ENCODE data around the gene CACNA1G.
A peak's percentile ranks its signal among the peaks of the same experiment; 100 is the strongest.

CACNA1G gene

DNA sequence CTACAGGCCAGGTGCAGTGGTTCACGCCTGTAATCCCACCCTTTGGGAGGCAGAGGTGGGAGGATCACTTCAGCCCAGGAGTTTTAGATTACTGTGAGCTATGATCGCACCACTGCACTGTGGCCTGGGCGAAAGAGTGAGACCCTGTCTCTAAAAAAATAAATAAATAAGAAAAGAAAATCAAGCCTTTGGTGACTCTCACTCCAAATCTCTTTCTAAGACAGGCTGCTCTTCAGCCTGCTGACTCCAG lies 75.1 kb downstream of the CACNA1G start:
- DNase-seq = no peak

GRCh38 chr17:50635982-50636803 lies 75.7 kb downstream of the CACNA1G start:
- DNase-seq = no peak

DNA sequence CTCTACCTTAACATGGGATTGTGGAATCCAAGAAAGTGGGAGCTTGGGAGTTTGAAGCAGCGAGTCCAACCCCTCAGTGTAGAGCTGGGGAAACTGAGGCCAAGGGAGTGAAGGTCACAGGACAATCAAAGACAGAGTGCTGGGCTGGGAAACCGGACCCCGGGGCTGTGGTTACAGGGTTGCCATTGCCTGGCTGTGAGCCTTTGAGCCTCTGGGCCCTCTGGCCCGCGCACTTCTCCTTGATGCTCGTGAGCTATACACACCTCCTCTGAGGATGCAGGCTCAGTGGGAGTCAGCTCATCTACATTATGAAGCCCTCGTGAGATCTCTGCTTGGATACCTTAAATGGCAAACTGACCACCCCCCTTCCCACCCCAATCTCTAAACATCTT lies 76.3 kb downstream of the CACNA1G start:
- no peak for DNase-seq

DNA sequence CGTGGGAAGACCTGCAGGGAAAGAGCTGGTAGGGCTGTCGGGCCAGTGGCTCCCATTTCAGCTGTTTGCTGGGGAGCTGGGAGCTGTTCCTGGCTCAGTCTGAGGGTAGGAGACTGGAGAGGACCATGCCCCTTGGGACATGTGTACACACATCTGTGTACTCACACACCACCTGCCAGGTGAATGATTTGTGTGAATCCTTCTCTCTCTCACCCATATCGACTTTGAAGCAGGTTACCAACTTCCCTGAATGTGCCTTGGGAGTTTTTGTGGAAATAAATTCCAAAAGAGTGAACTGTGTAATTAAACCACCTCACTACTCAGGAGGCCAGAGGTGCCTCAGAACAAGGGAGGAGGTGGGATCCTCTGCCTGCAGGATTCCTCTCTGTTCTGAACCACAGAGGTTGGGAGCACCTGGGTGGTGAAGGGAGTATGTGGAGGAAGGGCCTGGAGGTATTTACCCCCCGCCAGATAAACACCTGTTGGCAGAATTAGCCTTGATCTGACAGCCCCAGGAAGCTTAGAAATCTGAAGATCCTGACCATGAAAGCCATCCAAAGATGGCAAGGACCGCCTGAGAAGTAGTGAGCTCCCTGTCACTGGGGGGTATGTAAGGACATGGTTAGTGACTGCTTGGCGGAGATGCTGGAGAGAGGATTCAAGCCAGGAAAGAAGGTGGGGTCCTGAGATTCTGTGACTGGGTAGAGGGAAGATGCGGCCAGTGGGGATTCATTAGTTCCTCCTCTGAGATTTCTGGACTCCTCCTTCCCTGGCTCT lies 77.5 kb downstream of the CACNA1G start:
- no peak for DNase-seq

GRCh38 chr17:50638606-50638965 lies 78.1 kb downstream of the CACNA1G start:
- DNase-seq = no peak

DNA sequence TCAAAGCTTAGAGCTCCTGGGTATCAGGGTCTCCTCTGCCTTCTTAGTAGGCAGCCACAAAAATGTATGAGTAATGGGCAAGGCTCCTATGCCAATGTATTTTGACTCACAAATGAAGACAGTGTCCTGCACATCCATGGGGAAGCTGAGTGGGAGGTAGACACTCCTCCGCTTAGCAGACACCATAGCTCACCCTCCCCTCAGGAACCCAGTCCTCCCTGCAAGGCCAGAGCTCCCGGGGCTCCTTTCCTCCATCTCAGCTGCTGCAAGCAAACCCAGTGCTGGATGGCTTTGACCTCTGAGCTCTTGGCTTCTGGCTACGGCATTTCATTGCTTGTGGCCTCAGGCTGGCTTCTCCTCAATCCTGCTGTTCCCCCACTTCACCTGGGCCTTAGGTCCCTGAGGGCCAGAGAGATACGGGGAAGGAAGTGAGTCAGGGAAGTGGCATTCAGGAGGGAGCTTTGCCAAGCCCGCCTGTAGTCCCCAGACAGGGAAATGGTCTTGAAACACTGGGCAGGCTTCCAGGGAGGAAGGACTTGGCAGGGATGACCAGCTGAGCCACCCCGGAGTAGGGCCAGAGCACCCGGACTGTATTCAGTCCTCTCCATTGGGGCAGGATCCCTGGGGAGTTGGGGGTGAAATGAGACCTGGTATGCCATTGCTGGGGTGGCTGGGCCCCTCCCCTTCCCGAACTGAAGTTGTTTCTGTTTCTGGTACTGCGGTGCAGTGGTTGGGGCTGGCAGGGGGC lies 78.6 kb downstream of the CACNA1G start:
- DNase-seq = peak; percentile 68

DNA sequence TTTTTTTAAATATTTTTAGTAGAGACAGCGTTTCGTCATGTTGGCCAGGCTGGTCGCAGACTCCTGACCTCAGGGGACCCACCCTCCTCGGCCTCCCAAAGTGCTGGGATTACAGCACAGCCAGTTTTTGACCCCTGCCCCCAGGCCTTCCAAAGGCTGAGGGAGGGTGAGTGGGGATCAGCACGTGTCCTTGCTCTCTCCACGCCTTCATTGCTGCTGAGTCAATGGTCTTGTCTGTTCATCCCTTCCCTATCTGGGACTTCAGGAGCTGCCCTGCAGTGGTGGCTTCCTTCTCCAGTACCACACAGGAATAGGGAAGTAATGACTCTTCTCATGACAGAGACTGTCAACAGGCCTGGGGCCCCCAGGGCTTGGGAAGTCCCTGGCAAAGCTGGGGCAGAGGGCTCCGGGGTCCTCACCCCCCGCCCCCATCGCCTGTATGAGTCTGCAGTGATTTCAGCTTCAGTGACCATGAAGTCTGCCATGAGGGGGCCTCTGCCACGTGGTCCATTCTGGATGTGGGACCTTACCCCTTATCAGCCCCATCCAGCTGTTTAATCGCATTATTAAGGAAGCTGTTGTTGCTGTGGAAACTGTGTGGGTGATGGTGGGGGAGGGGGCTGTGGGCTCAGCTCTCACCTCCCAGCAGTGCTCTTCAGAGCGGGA lies 80.3 kb downstream of the CACNA1G start:
- no peak for DNase-seq

DNA sequence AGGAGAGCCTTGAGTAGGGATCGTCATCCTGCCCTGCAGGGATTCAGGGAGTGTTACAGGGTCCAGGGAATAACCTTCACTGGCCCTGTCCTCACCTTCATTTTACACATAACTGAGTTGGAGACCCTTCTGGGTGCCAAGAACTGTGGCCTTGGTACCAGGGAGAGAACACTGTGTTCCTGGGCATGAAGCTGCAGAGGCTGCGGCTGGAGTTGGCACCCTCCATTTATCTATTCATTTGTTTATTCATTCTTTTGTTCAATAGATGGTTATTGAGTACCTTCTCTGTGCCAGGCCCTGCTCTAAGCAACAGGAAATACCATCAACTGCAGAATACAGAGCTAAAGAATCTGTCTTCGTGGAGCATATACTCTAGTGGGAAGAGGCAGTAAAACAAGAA lies 80.8 kb downstream of the CACNA1G start:
- DNase-seq = no peak

GRCh38 chr17:50642071-50642721 lies 81.7 kb downstream of the CACNA1G start:
- DNase-seq = no peak

GRCh38 chr17:50642722-50643656 lies 82.5 kb downstream of the CACNA1G start:
- DNase-seq = no peak

GRCh38 chr17:50645748-50646682 lies 85.5 kb downstream of the CACNA1G start:
- no peak for DNase-seq

DNA sequence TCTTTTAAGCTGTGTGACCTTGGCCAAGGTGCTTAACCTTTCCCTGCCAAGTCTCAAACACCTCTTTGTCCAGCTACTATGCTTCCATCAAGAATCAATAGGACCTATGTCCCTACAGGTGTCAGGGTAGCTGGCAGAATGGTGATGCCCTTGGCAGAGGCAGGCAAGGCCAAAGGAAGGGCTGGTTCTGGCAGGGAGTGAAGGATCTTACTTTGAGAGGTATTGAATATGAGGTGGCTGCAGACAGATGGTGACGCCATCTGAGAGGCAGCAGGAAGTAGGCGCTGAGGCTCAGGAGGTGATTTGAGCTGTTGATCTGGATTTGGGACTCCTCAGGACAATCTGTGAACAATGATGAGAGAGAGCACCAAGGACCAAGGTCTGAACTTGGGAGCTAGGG lies 86.7 kb downstream of the CACNA1G start:
- DNase-seq = no peak

DNA sequence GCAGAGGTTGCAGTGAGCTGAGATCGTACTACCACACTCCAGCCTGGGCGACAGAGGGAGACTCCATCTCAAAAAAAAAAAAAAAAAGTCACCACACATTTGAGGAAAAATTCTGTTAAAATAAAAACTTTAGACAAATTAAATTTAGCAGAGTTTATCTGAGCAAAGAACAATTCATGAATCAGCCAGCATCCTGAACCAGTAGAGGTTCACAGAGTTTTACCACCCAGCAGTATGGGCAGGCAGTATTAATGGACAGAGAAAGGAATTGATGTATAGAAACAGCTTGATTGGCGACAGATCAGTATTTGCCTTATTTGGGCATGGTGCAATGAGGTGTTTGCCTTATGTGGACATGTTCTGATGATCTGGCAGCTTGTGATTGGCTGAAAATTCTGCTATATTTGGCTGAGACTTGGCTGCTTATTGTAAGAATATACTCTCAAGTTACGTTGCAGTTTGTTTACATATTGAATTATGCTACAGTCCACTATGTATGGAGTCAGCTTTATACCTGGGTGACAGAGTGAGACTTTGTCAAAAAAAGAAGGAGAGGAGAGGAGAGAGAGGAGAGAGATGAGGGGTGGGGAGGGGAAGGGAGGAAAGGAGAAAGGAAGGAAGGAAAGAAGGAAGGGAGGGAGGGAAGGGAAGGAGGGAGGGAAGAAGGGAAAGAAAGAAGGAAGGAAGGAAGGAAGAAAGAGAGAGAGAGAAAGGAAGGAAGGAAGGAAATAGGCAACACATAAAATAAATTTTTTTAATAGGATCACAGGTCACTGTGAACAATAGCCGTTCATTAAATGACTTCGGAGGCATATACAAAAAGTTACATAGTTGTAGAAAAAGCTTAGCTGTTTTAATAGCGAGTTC lies 88.8 kb downstream of the CACNA1G start:
- no peak for DNase-seq

DNA sequence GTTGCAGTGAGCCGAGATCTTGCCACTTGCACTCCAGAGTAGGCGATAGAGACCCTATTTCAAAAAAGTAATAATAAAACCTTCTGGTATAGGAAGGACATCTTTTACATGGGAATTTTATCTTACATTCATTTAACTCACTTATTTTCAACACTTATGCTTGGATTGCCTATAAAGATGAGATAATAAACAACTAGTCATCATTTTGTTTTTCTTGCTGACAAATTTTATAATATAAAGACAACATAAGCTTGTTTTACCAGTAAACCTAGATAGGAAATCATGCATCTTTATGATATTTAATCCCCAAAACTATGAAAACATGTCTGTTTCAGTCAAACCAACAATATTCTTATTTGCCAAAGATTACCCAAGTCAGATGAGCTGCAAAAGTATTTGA lies 91.1 kb downstream of the CACNA1G start:
- no peak for DNase-seq

DNA sequence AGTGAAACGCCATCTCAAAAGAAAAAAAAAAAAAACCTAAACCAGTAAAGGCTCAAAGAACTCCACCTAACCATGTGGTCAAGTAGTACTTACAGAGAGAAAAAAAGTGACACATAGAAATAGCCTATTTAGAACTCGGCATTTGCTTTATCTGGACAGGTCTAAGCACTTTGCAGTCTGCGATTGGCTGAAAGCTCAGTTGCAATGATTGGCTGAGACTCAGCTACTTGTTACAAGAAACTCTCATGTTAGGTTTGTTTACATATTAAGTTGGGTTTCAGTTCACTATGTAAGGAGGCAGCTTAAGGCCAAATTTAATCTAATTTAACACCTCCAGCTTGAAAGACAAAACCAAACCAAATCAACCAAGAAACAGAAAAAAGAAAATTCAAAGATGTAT lies 93.2 kb downstream of the CACNA1G start:
- DNase-seq = no peak

DNA sequence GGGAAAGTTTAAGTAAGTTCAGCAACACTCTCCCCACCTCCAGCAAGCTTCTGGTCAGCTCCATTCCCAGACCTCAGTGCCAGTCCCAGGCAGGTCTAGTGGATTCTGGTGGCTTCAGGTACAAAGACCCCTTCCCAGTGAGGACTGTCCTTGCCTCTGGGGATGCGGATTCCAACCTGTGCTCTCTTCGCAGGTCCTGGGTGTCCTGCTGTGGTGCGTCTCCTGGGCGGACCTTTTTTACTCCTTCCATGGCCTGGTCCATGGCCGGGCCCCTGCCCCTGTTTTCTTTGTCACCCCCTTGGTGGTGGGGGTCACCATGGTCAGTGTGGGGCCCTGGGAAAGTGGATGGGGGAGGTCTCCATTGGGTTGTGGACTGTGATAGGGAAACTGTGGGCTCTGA lies 96.0 kb downstream of the CACNA1G start:
- DNase-seq = no peak

DNA sequence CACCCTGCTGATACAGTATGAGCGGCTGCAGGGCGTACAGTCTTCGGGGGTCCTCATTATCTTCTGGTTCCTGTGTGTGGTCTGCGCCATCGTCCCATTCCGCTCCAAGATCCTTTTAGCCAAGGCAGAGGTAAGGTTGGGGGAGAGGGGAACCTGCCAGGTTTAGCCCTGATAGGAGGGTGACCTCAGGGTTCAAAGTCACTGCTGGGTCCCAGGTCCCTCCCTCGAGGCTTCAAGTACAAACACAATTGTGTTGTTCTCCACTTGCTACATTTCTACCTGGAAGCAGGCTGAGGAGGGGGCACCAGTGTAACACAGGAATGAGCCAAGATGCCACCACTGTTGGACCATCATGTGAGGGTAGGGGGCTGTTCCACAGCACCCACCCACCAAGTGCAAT lies 96.5 kb downstream of the CACNA1G start:
- no peak for DNase-seq

- DNase-seq = no peak
These were observed 97.1 kb downstream of the CACNA1G start for GRCh38 chr17:50657627-50658026.

- no peak for DNase-seq
These were observed 98.1 kb downstream of the CACNA1G start for GRCh38 chr17:50658616-50659015.

GRCh38 chr17:50659179-50659578 lies 98.7 kb downstream of the CACNA1G start:
- DNase-seq = no peak
